NB4 (cell line): ENCODE data around the gene TMEM9.
A peak's percentile ranks its signal among the peaks of the same experiment; 100 is the strongest.

ENCODE experiments used
- DNase-seq: peaks from one replicate; pipeline ENCODE4 v3.0.0; 2010; ENCODE audit warnings: low read depth
- H3K4me3 ChIP-seq: one replicate; pipeline ENCODE4 v1.5.1; 2011; ENCODE audit warnings: mild to moderate bottlenecking, low read depth, low read length, moderate library complexity
- MYC ChIP-seq: IDR thresholded peaks from 2 replicates; pipeline ENCODE4 v1.6.1; 2011; ENCODE audit warnings: low read depth, low read length
- POLR2A ChIP-seq: IDR thresholded peaks from 2 replicates; pipeline ENCODE4 v1.6.1; 2011; ENCODE audit warnings: mild to moderate bottlenecking; ENCODE audit not compliant: insufficient read length; ENCODE audit errors: extremely low read depth
- TF ChIP-seq, protein P1 (sequence below): IDR thresholded peaks from 2 replicates; pipeline ENCODE4 v1.6.1; 2011; ENCODE audit warnings: low read depth, low read length
- TF ChIP-seq, protein P2 (sequence below): IDR thresholded peaks from one replicate; pipeline ENCODE4 v1.5.1; 2012; ENCODE audit warnings: low read depth, low read length

The TMEM9 gene

GRCh38 chr1:201122321-201122957 is 31.8 kb downstream of the TMEM9 start:
- TF ChIP-seq MYC (no peak), POLR2A (no peak)
- TF ChIP-seq, protein P1, sequence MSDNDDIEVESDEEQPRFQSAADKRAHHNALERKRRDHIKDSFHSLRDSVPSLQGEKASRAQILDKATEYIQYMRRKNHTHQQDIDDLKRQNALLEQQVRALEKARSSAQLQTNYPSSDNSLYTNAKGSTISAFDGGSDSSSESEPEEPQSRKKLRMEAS = no peak
- TF ChIP-seq, protein P2, sequence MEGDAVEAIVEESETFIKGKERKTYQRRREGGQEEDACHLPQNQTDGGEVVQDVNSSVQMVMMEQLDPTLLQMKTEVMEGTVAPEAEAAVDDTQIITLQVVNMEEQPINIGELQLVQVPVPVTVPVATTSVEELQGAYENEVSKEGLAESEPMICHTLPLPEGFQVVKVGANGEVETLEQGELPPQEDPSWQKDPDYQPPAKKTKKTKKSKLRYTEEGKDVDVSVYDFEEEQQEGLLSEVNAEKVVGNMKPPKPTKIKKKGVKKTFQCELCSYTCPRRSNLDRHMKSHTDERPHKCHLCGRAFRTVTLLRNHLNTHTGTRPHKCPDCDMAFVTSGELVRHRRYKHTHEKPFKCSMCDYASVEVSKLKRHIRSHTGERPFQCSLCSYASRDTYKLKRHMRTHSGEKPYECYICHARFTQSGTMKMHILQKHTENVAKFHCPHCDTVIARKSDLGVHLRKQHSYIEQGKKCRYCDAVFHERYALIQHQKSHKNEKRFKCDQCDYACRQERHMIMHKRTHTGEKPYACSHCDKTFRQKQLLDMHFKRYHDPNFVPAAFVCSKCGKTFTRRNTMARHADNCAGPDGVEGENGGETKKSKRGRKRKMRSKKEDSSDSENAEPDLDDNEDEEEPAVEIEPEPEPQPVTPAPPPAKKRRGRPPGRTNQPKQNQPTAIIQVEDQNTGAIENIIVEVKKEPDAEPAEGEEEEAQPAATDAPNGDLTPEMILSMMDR = no peak
- DNase-seq = no peak
- H3K4me3 ChIP-seq = no peak overlapping the region

GRCh38 chr1:201119206-201120197 is 34.8 kb downstream of the TMEM9 start:
- TF ChIP-seq, protein P1 = no peak
- TF ChIP-seq, protein P2 = peak; percentile 76
- TF ChIP-seq MYC = no peak

GRCh38 chr1:201116091-201116490 is 38.2 kb downstream of the TMEM9 start:
- TF ChIP-seq, protein P2 = no peak
- TF ChIP-seq MYC = no peak
- no peak for TF ChIP-seq POLR2A
- TF ChIP-seq, protein P1 = no peak
- H3K4me3 ChIP-seq = no peak overlapping the region
- no peak for DNase-seq

More at GRCh38 chr1:201119206-201120197, 34.8 kb downstream of the TMEM9 start:
- peak; percentile 64 for DNase-seq
- H3K4me3 ChIP-seq = no peak overlapping the region

- TF ChIP-seq, protein P2 = no peak
- TF ChIP-seq POLR2A (no peak), MYC (no peak)
- TF ChIP-seq, protein P1 = no peak
Measured at GRCh38 chr1:201115390-201115937, 38.8 kb downstream of the TMEM9 start.

DNA sequence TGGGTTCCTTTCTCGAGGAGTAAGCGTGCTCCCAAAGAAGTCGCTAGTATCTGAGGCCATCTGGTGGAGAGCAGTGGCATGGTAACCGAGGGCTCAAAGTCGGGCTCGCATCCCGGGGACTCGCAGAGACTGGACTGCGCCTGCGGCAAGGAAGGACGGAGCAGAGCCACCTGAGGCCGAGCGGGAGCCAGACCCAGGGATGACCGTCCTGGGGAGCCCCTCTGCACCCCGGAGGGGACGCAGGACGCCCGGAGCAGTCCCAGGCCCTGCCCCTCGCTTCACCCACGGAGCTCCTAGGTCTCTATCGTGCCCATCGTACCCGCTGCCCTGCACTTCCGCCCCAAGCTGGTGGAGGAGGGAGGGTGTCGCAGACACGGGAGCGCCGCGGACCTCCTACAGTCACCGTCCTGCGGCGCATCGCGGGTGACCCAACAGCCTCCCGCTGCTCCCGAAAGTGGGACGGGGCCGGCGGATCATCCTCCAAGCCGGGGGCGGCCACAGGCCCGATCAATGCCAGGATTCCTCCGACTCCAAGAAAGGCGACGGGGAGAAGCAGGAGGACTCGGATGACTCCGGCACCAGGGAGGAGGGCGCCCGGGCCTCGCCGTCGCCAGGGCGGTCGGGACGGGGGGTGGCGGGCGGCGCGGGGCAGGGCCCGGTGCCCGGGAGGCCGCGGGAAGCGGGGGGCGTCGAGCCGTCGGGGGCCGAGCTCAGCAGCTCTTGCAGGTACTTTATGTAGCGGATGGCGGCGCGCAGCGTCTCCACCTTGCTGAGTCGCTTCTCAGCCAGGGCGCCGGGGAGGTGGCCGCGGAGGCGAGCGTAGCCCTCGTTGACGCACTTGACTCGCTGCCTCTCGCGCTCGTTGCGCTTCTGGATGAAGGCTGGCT is 39.8 kb downstream of the TMEM9 start:
- DNase-seq = peak; percentile 84
- peak overlapping the region; percentile 12 for H3K4me3 ChIP-seq
- TF ChIP-seq POLR2A = no peak
- TF ChIP-seq, protein P1 = peak; percentile 70; the same call in 1 of the 2 replicates
- TF ChIP-seq, protein P2 = peak; percentile 72
- TF ChIP-seq MYC = peak; percentile 29; the same call in 1 of the 2 replicates

More at GRCh38 chr1:201115390-201115937, 38.8 kb downstream of the TMEM9 start:
- DNase-seq = no peak
- no peak overlapping the region for H3K4me3 ChIP-seq
